HG02885 (cell line): ENCODE results near the gene SLC25A21.
"Not testable (repeated sequence)": the region's sequence is repeated elsewhere in the genome, so short reads cannot be mapped to it uniquely, and the experiment has no call there.

Experiments
- ATAC-seq: cut with Tn5 transposase; IDR thresholded peaks from one replicate; pipeline ENCODE4 v1.9.1; 2021; ENCODE audit warnings: mild to moderate bottlenecking; ENCODE audit not compliant: unreplicated experiment, poor library complexity

SLC25A21 gene

DNA sequence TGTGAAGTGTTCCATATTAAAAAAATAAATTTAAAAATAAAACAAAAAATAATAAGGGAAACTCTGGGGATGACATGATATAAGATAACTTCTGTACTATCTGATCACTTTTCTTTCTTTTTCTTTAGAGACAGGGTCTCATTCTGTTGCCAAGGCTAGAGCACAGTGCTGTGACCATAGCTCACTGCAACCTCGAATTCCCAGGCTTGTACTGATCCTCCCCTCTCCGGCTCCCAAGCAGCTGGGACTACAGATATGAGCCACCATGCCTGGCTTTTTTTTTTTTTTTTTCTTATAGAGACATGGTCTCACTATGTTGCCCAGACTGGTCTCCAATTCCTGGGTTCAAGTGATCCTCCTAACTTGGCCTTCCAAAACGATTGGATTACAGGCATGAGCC lies 14.9 kb upstream of the SLC25A21 start:
- no peak for ATAC-seq

DNA sequence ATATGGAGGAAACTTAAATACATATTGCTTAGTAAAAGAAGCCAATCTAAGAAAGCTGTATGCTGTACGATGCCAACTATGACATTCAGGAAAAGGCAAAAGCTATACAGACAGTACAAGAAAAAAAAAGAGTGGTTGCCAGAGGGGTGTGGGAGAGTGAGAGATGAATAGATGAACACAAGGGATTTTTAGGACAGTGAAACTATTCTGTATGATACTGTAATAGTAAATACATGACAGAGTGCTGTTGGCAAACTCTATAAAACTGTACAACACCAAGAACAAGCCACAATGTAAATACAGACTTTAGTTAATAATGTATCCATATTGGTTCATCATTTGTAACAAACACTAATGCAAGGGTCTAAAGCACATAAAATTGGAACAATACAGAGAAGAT lies 14.5 kb upstream of the SLC25A21 start:
- no peak for ATAC-seq

DNA sequence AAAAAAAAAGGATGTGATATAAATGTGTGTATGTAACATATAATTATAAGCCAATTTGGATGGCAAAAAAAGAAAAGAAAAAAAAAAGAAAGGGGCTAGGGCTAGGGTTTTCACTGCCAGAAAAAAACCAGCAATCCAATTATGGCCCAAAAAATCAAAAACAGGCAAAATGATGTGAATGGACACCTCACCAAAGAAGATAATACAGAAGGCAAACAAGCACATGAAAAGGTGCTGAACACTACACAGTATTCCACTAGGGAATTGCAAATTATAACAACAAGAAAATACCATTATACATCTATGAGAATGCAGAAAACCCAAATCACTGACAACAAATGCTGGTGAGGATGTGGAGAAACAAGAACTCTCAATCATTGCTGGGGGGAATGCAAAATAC lies 13.3 kb upstream of the SLC25A21 start:
- no peak for ATAC-seq

DNA sequence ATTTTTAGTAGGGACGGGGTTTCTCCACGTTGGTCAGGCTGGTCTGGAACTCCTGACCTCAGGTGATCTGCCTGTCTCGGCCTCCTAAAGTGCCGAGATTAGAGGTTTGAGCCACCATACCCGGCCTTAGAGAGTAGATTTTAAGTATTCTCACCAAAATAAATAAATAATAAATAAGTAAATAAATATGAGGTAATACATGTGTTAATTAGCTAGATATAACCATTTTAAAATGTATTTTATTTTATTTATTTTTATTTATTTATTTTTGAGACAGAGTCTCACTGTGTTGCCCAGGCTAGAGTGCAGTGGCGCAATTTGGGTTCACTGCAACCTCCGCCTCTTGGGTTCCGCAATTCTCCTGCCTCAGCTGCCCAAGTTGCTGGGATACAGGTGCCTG lies 12.1 kb upstream of the SLC25A21 start:
- not testable (repeated sequence) for ATAC-seq

DNA sequence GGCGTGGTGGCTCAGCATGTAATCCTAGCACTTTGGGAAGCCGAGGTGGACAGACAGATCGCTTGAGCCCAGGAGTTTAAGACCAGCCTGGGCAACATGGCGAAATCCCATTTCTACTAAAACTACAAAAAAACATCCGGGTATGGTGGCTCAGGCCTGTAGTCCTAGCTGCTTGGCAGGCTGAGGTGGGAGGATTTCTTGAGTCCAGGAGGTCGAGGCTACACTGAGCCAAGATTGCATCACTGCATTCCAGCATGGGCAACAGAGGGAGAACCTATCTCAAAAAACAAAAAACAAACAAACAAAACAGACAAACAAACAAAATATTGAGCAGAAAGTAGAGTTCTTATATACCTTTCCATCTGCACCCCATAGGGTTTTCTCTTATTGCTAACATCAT lies 9.0 kb upstream of the SLC25A21 start:
- ATAC-seq = no peak

DNA sequence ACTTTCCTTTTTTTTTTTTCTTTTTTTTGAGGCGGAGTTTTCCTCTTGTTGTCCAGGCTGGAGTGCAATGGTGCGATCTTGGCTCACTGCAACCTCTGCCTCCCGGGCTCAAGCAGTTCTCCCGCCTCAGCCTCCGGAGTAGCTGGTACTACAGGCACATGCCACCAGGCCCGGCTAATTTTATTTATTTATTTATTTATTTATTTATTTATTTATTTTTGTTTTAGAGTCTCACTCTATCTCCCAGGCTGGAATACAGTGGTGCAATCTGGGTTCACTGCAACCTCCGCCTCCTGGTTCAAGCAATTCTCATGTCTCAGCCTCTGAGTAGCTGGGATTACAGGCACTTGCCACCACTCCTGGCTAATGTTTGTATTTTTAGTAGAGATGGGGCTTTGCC lies 8.5 kb upstream of the SLC25A21 start:
- not testable (repeated sequence) for ATAC-seq

DNA sequence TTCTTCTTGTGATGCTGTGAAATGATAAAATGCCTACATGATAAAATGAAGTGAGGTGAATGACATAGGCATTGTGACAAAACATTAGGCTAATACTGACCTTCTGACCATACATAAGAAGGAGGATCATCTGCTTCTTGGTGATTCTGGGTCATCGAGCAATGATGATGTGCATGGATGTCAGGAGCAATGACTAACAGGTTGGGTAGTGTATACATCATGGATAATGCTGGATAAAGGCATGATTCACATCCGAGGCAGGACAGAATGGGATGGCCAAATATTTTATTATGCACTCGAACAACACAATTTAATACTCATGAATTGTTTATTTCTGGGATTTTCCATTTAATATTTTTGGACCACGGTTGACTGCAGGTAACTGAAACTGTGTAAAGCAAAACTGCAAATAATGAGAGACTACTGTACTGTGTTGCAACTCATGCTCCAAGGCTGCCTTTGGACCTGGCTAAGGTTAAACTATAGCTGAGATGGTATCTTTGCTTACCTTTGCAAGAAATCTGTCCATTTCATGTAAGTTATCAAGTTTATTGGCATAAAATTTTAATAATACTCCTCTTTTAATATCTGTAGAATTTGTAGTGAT lies 7.6 kb upstream of the SLC25A21 start:
- no peak for ATAC-seq

DNA sequence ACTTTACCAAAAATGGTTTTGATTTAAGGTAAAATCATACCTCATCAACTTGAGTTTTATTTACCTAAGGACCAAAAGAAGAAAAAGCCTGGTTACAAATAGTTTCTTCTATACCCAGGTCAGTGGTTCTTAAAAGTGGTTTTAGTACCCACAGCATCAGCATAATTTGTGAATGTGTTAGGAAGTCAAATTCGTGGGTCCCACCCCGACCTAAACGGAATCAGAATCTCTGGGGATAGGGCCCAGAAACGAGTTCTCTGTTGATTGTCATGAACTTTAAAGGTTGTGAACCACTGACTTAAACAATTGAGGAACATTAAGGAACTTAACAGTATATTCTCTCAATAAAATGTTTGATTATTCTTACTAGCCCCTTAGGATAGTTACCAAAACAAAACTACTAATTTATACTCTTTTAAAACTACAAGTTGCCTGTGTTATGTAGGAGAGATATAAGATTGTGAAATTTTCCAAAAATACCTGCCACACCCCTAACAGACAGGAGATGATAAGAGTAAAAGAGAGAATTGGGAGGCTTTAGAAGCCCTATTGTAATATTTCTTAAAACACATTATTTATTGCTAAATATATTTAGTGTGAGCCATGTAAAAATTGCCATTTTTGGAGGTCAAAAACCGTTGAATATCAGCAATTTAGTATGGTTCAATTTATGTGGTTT lies 669 bp upstream of the SLC25A21 start:
- no peak for ATAC-seq

DNA sequence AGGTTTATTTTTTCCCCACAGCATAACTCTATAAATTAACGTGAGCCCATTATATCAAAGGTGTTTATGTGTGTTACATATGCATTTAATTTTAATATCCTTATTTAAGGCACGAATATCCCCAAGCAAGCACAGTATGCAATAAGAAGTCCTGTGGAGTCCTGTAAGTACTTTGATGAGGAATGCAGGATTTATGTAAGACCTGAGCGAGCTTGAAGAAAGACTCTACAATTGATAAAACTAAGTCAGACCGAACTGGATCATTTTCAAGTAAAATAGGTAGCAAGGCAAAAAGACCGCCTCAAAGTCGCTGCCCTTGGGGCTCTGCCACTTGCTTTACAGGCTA lies 755 bp downstream of the SLC25A21 start:
- no peak for ATAC-seq

DNA sequence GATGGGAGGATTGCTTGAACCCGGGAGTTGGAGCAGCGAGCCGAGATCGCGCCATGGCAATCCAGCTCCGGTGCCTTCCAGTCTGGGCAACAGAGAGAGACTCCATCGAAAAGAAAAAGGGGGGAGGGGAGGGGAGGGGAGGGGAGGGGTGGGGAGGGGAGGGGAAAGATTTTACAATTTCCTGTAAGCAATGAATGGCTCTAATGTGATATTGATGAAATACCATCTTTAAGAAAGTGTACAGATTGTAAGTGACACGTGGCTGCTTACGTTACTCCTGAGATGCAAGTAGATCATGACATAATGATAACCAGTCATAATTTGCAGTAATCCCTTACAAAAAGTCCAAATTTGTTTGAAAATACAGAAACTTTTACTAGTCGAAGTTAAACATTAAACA lies 1.4 kb downstream of the SLC25A21 start:
- ATAC-seq = no peak

DNA sequence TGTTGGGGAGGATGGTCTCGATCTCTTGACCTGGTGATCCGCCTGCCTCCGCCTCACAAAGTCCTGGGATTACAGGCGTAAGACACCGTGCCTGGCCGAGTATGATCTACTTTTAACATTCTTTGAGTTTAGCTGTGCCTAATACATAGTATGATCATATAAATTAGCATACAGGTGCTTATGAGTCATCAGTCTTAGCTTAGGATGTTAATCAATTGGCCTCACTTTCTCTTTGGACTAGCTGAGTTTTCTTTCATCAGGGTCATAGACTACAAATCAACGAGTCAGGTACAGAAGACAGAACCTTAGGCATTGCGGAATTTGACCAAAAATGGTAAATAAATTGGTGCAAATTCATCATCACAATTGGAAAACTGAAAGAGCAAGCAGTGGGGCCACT lies 2.2 kb downstream of the SLC25A21 start:
- no peak for ATAC-seq

DNA sequence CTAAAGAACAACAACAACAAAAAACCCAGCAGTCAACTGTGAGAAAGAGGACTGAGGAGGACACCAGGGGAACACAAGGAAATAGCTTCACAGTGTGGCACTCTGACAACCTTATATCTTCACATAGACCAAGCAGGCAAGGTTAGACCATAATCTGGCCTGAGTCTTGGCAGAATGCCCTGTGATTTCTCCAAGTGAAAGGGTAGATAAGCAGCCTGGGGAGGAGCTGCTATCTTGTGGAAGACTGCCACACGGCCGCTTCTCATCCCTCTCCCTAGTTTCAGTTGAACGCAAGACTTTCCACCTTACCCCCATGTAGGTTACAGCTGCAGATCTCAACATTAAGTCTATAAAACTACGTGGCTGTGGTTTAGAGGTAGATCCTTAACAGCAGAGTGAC lies 3.7 kb downstream of the SLC25A21 start:
- ATAC-seq = no peak

DNA sequence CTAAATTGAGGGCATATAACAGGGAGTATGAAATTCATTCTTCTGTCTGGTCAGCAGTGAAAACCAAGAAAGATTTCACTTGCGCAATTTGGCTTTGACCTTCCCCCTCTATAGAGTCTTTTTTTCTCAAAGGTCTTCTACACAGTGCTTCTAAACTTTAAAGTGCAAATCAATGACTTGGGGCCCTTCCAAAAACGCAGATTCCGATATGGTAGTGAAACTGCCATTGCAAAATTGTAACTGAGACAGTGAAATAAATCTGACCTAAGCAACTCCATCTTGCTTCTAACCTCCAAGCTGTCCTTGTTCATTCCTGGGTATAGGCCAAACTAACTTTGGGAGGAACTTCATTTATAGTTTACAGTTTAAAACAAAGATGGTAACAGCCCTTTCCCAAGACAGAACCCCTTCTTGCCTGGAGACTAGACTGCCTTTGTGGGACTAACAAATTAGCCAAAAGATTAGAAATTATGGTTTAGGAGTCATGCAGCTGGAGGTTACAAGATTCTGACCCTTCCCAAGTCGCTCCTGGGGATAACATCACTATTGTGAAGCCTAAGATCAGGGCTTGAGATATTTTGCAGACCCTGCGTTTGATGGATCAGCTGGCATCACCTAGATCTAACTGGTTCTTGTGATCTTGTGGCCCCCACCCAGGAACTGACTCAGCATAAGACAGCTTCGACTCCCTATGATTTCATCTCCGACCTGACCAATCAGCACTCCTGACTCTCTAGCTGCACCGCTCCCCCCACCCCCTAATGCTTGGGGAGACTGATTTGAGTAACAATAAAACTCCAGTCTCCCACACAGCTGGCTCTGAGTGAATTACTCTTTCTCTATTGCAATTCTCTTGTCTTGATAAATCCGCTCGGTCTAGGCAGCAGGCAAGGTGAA lies 5.0 kb downstream of the SLC25A21 start:
- ATAC-seq = no peak

DNA sequence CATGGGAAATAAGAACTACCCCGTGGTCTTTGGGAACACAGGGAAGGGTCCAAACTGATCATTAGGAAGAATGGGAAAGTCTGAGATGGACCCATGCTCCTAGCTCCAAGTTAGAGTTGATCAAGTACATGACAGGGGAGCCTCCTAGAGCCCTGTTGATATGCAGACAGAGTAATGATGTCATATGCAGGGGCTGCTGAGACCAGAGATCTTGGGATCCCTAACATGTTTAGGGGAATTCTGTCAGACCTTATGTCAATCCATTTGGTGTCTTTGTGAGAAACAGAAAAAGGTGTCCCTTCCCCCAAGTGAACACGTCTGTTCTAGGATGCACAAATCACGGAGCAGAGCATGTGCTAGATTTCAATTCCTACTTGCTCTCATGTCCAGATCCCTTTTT lies 6.6 kb downstream of the SLC25A21 start:
- ATAC-seq = no peak

DNA sequence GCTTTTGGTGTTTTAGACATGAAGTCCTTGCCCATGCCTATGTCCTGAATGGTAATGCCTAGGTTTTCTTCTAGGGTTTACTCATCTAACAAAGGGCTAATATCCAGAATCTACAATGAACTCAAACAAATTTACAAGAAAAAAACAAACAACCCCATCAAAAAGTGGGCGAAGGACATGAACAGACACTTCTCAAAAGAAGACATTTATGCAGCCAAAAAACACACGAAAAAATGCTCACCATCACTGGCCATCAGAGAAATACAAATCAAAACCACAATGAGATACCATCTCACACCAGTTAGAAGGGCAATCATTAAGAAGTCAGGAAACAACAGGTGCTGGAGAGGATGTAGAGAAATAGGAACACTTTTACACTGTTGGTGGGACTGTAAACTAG lies 10.1 kb downstream of the SLC25A21 start:
- ATAC-seq = not testable (repeated sequence)

DNA sequence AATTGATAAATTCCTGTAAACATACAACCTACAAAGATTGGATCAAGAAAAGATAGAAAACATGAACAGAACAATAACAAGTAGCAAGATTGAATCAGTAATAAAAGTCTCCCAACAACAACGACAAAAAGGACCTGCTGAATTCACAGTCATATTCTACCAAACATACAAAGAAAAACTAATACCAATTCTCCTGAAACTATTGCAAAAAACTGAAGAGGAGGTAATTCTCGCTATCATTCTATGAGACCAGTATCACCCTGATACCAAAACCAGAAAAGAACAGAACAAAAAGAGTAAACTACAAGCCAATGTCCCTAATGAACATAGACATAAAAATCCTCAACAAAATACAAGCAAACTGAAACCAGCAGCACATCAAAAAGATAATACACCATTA lies 14.4 kb downstream of the SLC25A21 start:
- ATAC-seq = no peak

DNA sequence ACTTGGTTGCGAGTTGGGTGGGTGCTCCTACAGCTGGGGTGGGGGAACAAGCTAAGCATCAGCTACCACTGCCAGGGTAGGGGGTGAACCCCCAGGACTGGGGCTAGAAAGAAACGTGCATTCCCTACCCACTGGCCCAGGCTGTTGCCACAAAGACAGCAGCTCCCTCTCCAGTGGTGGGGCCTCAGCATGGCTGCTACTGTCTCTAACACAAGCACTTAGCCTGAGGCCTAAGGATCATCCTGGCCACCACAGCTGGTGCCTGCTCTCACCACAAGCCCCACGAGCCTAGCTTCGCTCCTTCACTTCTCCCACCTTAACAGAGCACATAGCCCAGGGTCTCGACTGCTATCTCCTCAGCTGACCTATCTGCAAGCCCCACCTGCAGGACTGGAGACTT lies 18.9 kb downstream of the SLC25A21 start:
- ATAC-seq = no peak

DNA sequence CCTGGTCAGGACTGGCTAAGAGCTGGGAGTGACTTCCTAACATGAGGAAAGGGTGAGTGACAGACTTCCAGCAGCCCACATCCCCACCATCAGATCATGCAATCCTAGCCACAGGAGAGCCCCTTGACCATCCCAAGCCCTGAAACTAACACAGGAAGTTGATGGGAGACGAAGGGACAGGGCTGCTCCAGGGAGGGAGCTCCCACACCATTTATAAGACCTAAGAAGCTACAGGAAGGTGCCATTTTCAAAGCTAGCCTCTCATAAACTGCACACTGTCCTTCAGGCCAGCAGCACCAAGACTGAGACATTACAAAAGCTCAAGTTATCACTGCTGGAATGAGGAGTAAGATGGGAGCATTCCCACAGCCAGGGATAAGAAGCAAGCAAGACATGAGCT lies 19.4 kb downstream of the SLC25A21 start:
- ATAC-seq = no peak

DNA sequence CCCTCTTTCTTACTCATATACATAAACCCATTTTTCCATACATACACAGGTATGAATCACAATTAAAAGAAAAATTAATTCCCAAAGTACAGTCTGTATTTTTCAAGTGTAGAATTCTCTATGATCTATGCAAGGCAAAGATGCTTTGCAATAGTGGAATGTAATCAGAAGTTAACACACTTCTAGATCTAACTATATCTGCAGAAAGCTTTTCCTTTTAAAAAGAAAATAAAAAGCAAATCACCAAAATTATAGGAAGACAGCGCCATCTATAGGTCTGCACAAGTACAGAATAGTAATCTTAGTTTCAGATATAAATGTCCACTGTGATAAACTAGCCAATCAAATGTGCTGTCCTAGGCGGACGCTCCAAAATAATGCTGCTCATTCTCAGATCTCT lies 22.0 kb downstream of the SLC25A21 start:
- no peak for ATAC-seq

DNA sequence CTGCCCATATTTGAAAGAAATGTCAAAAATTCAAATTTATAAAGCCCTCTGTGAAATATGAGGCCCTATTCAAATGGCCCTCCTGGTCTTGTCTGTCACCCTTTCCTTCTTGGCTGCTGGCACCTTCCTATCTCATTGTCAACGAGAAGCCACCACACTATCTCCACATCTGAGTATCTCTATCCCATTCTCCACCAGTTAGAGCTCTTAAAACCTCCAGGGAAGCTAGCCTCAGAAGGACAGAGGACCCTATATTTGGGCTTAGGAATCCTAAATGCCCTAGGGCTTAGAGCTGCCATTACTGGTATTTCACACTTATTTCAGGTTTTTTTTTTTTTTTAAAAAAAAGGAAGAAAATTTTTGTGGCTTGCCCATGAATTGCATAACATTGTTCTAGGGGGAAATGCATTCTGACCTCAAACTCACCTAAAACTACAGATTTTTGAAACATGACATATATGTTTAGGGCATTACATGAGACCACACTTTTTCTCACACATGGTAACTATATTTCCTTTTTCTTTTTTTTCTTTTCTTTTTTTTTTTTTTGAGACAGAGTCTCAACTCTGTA lies 25.0 kb downstream of the SLC25A21 start:
- no peak for ATAC-seq

DNA sequence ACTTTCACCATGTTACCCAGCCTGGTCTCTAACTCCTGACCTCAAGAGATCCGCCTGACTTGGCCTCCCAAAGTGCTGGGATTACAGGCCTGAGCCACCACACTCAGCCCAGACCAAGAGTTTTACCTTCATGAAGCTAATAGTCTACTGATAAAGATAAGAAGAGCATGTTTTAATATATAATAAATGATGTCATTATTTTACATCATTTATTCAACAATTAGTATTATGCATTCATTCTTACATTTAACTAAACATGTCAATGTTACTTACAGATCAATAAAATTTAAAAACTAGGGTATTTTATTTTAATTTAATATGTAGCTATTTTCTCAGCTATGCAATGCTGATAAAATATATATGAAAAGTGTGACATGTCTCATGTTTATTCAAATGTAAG lies 26.0 kb downstream of the SLC25A21 start:
- not testable (repeated sequence) for ATAC-seq
